GM19240 (cell line): Measurements from ENCODE around the gene SLC66A2.

Source experiments
- DNase-seq: peaks from one replicate; pipeline ENCODE4 v3.0.0; 2011; ENCODE audit warnings: low spot score; ENCODE audit not compliant: insufficient read length

The SLC66A2 gene

DNA sequence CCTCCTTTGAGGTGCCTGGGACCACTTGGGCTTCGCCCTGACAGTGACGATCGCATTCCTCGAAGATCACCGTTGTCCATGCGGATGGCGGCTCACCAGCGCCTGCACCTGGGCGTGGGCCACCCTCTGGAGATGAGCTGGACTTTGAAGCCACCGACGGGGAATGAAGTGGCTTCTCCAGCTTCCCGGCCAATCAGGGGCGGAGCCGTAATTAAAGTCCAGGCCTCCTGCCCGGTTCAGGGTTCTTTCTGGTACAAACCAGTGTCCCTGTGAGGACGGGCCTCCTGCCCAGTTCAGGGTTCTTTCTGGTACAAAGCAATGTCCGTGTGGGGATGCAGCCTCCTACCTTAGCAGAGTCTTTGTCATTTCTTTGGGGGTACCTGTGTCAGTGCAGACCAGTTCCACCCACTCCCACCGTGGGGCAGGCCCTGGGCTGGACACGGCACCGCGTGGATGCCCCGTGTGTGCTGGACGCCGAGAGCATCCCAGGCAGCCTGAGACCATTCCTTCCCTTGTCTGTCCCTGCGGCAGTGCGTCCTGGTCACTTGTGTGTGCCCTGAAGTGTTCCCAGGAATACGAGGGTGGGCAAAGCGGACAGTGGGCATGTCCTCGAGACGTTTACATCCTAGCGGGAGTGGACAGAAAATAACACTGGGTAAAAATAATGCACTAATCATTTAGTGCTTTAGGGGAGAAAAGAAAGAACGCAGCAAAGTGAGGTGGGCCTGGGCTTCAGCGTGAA, 98.7 kb downstream of the SLC66A2 start:
- no peak for DNase-seq
